ENCODE measurements around the gene IKBKG. TPM values are rescaled to one million over a fixed set of nuclear protein-coding genes. Genes with fewer than 3 reads are reported as not detected.

IKBKG gene
- total RNA-seq, 2 donors from 2014 or later = 9.9 to 11.9 TPM

- DNase-seq = no peak
Measured at GRCh38 chrX:154506483-154507332, 40.7 kb upstream of the IKBKG start.

GRCh38 chrX:154507673-154508383, 39.6 kb upstream of the IKBKG start:
- WGBS, 2 donors = 71 to 95% methylated on average over 3 to 4 of the region's 24 CpGs
- Histone ChIP-seq H3K27ac (no peak overlapping the region), H3K4me1 (no peaks in the 10 kb centered on the region), H3K9me3 (no peaks in the 10 kb centered on the region), H3K27me3 (no peaks in the 10 kb centered on the region), H3K36me3 (replicated peaks in 1 of 2; ENCODE audit: insufficient read depth in 1 of 2, low read depth in 2 of 2) (no peaks in the 10 kb centered on the region), H3K4me3 (no peak overlapping the region)
- DNase-seq (no peak), ATAC-seq (no peak)
- intact Hi-C loops (cut with DNase I) = no loop called here
- TF ChIP-seq, protein P1, sequence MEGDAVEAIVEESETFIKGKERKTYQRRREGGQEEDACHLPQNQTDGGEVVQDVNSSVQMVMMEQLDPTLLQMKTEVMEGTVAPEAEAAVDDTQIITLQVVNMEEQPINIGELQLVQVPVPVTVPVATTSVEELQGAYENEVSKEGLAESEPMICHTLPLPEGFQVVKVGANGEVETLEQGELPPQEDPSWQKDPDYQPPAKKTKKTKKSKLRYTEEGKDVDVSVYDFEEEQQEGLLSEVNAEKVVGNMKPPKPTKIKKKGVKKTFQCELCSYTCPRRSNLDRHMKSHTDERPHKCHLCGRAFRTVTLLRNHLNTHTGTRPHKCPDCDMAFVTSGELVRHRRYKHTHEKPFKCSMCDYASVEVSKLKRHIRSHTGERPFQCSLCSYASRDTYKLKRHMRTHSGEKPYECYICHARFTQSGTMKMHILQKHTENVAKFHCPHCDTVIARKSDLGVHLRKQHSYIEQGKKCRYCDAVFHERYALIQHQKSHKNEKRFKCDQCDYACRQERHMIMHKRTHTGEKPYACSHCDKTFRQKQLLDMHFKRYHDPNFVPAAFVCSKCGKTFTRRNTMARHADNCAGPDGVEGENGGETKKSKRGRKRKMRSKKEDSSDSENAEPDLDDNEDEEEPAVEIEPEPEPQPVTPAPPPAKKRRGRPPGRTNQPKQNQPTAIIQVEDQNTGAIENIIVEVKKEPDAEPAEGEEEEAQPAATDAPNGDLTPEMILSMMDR (IDR thresholded peaks at IDR 0.05) = no peak
- TF ChIP-seq POLR2A (IDR thresholded peaks at IDR 0.05) = no peak

More at GRCh38 chrX:154506483-154507332, 40.7 kb upstream of the IKBKG start:
- 91 to 94% methylated on average over 6 to 13 of the region's 37 CpGs for WGBS, 2 donors
- H3K27me3 ChIP-seq = no peaks in the 10 kb centered on the region
- no peak overlapping the region for H3K4me3 ChIP-seq
- no peak for ATAC-seq
- H3K4me1 ChIP-seq = no peaks in the 10 kb centered on the region
- H3K27ac ChIP-seq = no peak overlapping the region
- no peaks in the 10 kb centered on the region for H3K9me3 ChIP-seq
- intact Hi-C loops (cut with DNase I) = no loop called here
- no peaks in the 10 kb centered on the region for H3K36me3 ChIP-seq (replicated peaks in 1 of 2; ENCODE audit: insufficient read depth in 1 of 2, low read depth in 2 of 2)
- TF ChIP-seq POLR2A (IDR thresholded peaks at IDR 0.05) = no peak
- TF ChIP-seq, protein P1 (IDR thresholded peaks at IDR 0.05) = no peak

- H3K9me3 ChIP-seq = no peaks in the 10 kb centered on the region
- no peak overlapping the region for H3K4me3 ChIP-seq
- TF ChIP-seq POLR2A (IDR thresholded peaks at IDR 0.05) = no peak
- TF ChIP-seq, protein P1 (IDR thresholded peaks at IDR 0.05) = no peak
- WGBS, 2 donors = 80% methylated on average over 1 of the region's 13 CpGs; no CpG with 5 or more reads in 1 of the 2 donors
- ATAC-seq (no peak), DNase-seq (no peak)
- no peaks in the 10 kb centered on the region for H3K4me1 ChIP-seq
- H3K27ac ChIP-seq = no peak overlapping the region
- intact Hi-C loops (cut with DNase I) = no loop called here
- H3K27me3 ChIP-seq = no peaks in the 10 kb centered on the region
- no peaks in the 10 kb centered on the region for H3K36me3 ChIP-seq (replicated peaks in 1 of 2; ENCODE audit: insufficient read depth in 1 of 2, low read depth in 2 of 2)
Measured at GRCh38 chrX:154508384-154508745, 39.1 kb upstream of the IKBKG start.

- DNase-seq = no peak
- H3K9me3 ChIP-seq = no peaks in the 10 kb centered on the region
- WGBS, 2 donors = 95 to 100% methylated on average over 3 to 5 of the region's 5 CpGs
- TF ChIP-seq POLR2A (IDR thresholded peaks at IDR 0.05) = no peak
- H3K27me3 ChIP-seq = no peaks in the 10 kb centered on the region
- no peak overlapping the region for H3K27ac ChIP-seq
- H3K36me3 ChIP-seq (replicated peaks in 1 of 2; ENCODE audit: insufficient read depth in 1 of 2, low read depth in 2 of 2) = no peaks in the 10 kb centered on the region
- H3K4me1 ChIP-seq = peaks cover 7% of the 10 kb centered on the region
- no peak overlapping the region for H3K4me3 ChIP-seq
- no peak for ATAC-seq
- intact Hi-C loops (cut with DNase I) = no loop called here
Measured at GRCh38 chrX:154509455-154509854, 38.0 kb upstream of the IKBKG start.

GRCh38 chrX:154511761-154512160, 35.7 kb upstream of the IKBKG start:
- no peaks in the 10 kb centered on the region for H3K9me3 ChIP-seq
- WGBS, 2 donors = 64 to 74% methylated on average over 2 to 9 of the region's 12 CpGs
- no peaks in the 10 kb centered on the region for H3K36me3 ChIP-seq (replicated peaks in 1 of 2; ENCODE audit: insufficient read depth in 1 of 2, low read depth in 2 of 2)
- H3K4me1 ChIP-seq = peaks cover 18% of the 10 kb centered on the region
- H3K27ac ChIP-seq = no peak overlapping the region
- no peak for TF ChIP-seq POLR2A (IDR thresholded peaks at IDR 0.05)
- TF ChIP-seq, protein P1 (IDR thresholded peaks at IDR 0.05) = no peak
- ATAC-seq = no peak
- H3K4me3 ChIP-seq = no peak overlapping the region
- intact Hi-C loops (cut with DNase I) = no loop called here
- no peak for DNase-seq
- no peaks in the 10 kb centered on the region for H3K27me3 ChIP-seq

All from body of pancreas (tissue), 4 donors.